GM21360 (cell line): ENCODE results near the gene POFUT1.
"Not testable (repeated sequence)": the region's sequence is repeated elsewhere in the genome, so short reads cannot be mapped to it uniquely, and the experiment has no call there.

Source experiments
- ATAC-seq: cut with Tn5 transposase; IDR thresholded peaks from one replicate; pipeline ENCODE4 v1.9.1; 2021; ENCODE audit warnings: mild to moderate bottlenecking, moderate library complexity; ENCODE audit not compliant: unreplicated experiment

POFUT1 gene

GRCh38 chr20:32188376-32189122, 19.1 kb upstream of the POFUT1 start:
- ATAC-seq: no peak

DNA sequence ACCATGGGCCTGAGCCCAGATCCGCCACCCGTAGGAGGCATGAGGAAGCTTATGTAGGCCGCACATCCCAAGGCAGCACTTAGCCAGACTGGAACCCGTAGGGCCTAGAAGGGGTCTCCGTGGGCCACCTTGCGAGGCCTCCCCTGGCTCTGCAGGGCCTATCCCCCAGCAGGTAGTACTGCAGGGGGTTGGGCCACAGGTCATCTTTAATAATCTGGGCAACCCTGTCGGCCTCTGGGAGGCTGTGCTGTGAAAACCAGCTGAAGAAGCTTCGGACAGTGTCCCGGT, 18.6 kb upstream of the POFUT1 start:
- no peak for ATAC-seq

GRCh38 chr20:32189691-32190615, 17.7 kb upstream of the POFUT1 start:
- ATAC-seq: no peak

GRCh38 chr20:32190616-32191415, 16.9 kb upstream of the POFUT1 start:
- no peak for ATAC-seq

- no peak for ATAC-seq
These were observed 16.3 kb upstream of the POFUT1 start for GRCh38 chr20:32191422-32191821.

- ATAC-seq: no peak
These were observed 15.8 kb upstream of the POFUT1 start for GRCh38 chr20:32191873-32192272.

DNA sequence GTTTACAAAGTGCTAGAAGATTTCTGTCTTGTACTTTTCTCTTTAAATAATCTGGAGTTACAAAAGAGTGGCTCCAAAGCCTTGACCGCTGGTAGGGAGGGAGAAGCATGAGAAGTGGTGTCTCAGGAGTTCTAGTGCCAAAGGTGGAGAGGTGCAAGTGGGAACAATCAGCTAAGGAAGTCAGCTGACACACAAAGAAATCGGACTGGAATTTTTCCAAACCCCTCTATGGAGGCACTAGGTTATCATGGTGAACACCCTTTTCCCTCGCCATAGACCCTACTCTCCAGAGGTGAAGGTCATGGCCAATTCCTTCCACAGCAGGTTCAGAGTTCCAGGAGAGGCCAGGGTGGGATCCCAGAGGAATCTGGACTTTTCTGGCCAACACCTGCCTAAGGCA, 15.0 kb upstream of the POFUT1 start:
- ATAC-seq: no peak

DNA sequence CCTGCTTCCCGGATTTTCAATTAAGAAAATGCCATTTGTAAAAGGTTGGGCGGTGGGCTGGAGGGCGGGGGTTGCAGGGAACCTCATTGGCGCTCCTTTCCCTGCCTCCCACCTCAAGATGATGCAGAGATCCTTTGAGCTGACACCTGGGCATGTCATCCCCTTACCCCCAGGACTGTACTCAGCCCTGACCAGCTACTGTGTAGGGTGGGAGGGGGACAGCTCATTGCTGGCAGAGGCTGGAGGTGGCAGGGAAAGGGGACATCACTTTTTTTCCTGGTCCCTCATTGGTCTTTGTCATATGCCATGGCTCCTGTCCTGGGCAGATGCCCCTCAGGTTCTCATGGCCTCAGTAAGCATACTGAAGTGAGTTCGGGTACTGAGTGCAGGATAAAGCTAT, 14.3 kb upstream of the POFUT1 start:
- ATAC-seq: not testable (repeated sequence)

DNA sequence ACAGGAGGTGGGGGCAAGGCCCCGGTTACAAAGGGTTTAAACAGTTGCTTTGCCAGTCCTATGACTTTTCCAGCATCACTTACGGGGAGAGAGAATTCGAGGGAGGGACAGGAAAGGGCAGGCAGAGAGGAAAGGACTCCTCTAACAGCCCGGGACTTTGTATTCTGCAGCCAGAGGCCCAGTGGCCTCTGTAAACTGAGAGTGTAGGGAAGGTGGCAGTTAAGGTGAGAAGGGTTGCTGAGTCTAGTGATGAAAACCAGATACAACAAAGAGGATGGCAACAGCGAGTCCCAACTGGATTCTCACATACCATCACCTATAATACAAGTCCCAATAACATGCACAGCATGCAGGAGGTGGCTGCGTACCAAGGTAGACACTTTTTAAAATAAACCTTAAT, 13.7 kb upstream of the POFUT1 start:
- ATAC-seq: no peak

- ATAC-seq: no peak
These were observed 12.1 kb upstream of the POFUT1 start for GRCh38 chr20:32195581-32195980.

DNA sequence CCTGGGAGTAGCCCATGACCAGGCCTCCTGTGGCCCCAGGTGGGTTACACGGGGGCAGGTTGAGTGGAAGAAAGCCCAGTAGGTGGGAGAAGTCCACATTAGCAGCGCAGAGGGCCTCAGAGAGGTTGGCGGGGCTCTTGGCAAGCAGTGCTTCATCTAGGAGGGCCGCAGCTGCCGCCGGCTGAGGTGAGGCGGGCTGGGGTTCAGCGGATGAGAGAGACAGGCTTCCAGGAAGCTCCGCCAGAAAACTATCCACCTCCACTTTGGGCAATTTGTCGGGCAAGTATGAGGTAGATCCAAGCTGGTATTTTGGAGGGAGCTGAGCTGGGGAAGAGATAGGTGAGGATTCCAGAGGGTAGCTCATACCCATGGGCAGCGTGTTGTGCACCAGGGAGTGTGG, 11.1 kb upstream of the POFUT1 start:
- not testable (repeated sequence) for ATAC-seq

- not testable (repeated sequence) for ATAC-seq
These were observed 10.5 kb upstream of the POFUT1 start for GRCh38 chr20:32197136-32197535.

- ATAC-seq: no peak
These were observed 8.7 kb upstream of the POFUT1 start for GRCh38 chr20:32199006-32199405.

GRCh38 chr20:32201296-32201976, 6.2 kb upstream of the POFUT1 start:
- ATAC-seq: no peak

- no peak for ATAC-seq
These were observed 5.7 kb upstream of the POFUT1 start for GRCh38 chr20:32201977-32202363.

DNA sequence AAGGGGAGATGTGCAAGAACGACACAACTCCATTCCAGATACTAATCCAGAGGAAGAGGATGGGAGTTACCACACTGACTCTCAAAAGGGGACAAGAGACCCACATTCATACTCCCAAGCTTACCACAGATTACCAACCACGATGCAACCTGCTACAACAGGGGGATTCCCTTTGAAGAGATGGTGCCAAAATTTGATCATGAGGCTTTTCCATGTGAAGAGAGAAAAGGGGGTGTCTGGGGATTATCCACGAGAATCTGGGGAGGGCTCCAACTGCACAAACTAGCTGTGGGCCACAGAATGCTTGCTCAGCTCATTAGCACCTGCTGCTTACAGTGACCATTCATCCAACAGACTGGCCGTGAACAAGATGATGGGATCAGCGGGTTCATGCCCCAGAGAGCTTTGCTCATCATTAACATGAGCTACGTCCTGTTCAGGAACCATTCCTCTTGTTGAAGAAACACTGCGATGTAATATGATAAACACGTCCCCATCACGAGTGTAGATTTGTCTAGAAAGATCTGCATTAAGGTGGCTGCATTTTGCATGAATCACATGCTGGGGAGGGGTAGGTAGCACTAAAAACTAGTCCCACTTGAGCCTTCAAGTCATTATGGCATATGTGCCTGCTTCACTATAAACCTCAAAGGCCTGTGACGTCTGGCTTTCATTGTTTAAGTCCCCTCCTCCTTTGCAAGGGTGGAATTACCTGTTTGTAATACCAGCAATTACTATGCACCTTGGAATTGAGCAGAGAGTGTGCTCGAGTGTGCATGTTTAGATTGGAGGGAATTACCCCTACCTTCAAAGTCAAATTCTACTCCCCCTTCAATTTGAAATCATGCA, 4.1 kb upstream of the POFUT1 start:
- ATAC-seq: no peak

- no peak for ATAC-seq
These were observed 3.2 kb upstream of the POFUT1 start for GRCh38 chr20:32204205-32205109.

DNA sequence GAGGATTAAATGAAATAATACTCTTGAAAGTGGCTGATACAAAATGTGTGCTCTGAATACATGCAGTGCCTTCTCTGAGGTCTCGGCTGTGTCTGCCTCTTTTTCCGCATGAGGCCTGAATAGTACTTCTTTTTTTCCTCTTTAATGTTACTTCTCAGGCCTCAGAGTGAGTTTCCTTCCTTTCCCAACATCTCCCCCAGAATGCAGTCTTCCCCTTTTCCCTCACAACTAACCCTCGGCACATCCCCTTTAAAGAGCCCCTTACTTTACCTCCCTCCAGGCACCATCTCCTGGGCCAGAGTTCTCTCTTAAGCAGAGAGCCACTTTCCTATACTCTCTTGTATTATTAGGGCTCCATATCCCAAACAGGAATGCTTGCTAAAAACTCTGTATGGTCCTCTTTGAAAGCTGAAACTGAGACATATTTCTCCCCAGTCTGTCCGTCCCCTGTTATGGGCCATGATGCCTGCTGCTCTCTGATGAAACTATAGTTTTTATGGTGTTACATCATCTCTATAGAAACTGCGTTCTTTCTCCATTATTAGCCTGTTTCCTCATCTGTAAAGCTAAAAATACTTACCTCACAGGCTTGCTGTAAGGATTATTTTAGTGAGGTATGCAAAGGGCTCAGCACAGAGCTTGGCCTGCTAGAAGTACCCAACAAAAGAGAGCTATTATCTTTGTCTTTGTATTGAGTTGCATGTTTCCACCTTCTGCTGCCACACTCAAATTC, 2.4 kb upstream of the POFUT1 start:
- no peak for ATAC-seq
